ENCODE measurements around the gene CHD6.
A peak's percentile ranks its signal among the peaks of the same experiment; 100 is the strongest.

The CHD6 gene

GRCh38 chr20:41505184-41505583 is 113.0 kb downstream of the CHD6 start:
- Mint-ChIP-seq H3K27me3 (no peaks in the 10 kb centered on the region), H3K4me1 (ENCODE audit: low read depth) (peaks cover 16% of the 10 kb centered on the region), H3K9me3 (no peaks in the 10 kb centered on the region), H3K4me3 (no peak overlapping the region), H3K36me3 (ENCODE audit: low read depth) (peaks cover 46% of the 10 kb centered on the region), H3K27ac (peak overlapping the region; percentile 13)
- no peak for DNase-seq

GRCh38 chr20:41501376-41501775 is 116.8 kb downstream of the CHD6 start:
- no peak overlapping the region for H3K4me3 Mint-ChIP-seq
- H3K27me3 Mint-ChIP-seq, result no peaks in the 10 kb centered on the region
- H3K4me1 Mint-ChIP-seq (ENCODE audit: low read depth), result peaks cover 10% of the 10 kb centered on the region
- no peak overlapping the region for H3K27ac Mint-ChIP-seq
- no peak for DNase-seq
- H3K36me3 Mint-ChIP-seq (ENCODE audit: low read depth), result peaks cover 43% of the 10 kb centered on the region
- H3K9me3 Mint-ChIP-seq, result no peaks in the 10 kb centered on the region

- H3K9me3 Mint-ChIP-seq, result no peaks in the 10 kb centered on the region
- no peak overlapping the region for H3K27ac Mint-ChIP-seq
- H3K4me3 Mint-ChIP-seq, result no peak overlapping the region
- peaks cover 5% of the 10 kb centered on the region for H3K4me1 Mint-ChIP-seq (ENCODE audit: low read depth)
- no peaks in the 10 kb centered on the region for H3K27me3 Mint-ChIP-seq
- H3K36me3 Mint-ChIP-seq (ENCODE audit: low read depth), result peaks cover 39% of the 10 kb centered on the region
- no peak for DNase-seq
These were observed 118.0 kb downstream of the CHD6 start for GRCh38 chr20:41499961-41500725.

- Mint-ChIP-seq H3K36me3 (ENCODE audit: low read depth) (peaks cover 35% of the 10 kb centered on the region), H3K4me1 (ENCODE audit: low read depth) (peaks cover 1% of the 10 kb centered on the region), H3K27ac (no peak overlapping the region), H3K27me3 (no peaks in the 10 kb centered on the region), H3K4me3 (no peak overlapping the region), H3K9me3 (no peaks in the 10 kb centered on the region)
- no peak for DNase-seq
These were observed 119.1 kb downstream of the CHD6 start for GRCh38 chr20:41499064-41499463.

- Mint-ChIP-seq H3K9me3 (no peaks in the 10 kb centered on the region), H3K4me3 (no peak overlapping the region), H3K27me3 (no peaks in the 10 kb centered on the region), H3K36me3 (ENCODE audit: low read depth) (peaks cover 43% of the 10 kb centered on the region), H3K27ac (no peak overlapping the region), H3K4me1 (ENCODE audit: low read depth) (no peaks in the 10 kb centered on the region)
- DNase-seq, result no peak
These were observed 120.8 kb downstream of the CHD6 start for GRCh38 chr20:41497186-41497895.

GRCh38 chr20:41494451-41494850 is 123.7 kb downstream of the CHD6 start:
- Mint-ChIP-seq H3K4me1 (ENCODE audit: low read depth) (no peaks in the 10 kb centered on the region), H3K9me3 (no peaks in the 10 kb centered on the region), H3K27ac (no peak overlapping the region), H3K36me3 (ENCODE audit: low read depth) (peaks cover 63% of the 10 kb centered on the region), H3K4me3 (no peak overlapping the region), H3K27me3 (no peaks in the 10 kb centered on the region)
- no peak for DNase-seq

- H3K4me3 Mint-ChIP-seq, result no peak overlapping the region
- DNase-seq, result no peak
- peaks cover 15% of the 10 kb centered on the region for H3K4me1 Mint-ChIP-seq (ENCODE audit: low read depth)
- H3K27me3 Mint-ChIP-seq, result no peaks in the 10 kb centered on the region
- H3K9me3 Mint-ChIP-seq, result no peaks in the 10 kb centered on the region
- peak overlapping the region; percentile 37 for H3K27ac Mint-ChIP-seq
- H3K36me3 Mint-ChIP-seq (ENCODE audit: low read depth), result peaks cover 73% of the 10 kb centered on the region
These were observed 134.6 kb downstream of the CHD6 start for GRCh38 chr20:41483553-41483930.

- peak overlapping the region; percentile 56 for H3K27ac Mint-ChIP-seq
- H3K9me3 Mint-ChIP-seq, result no peaks in the 10 kb centered on the region
- peaks cover 17% of the 10 kb centered on the region for H3K4me1 Mint-ChIP-seq (ENCODE audit: low read depth)
- peaks cover 73% of the 10 kb centered on the region for H3K36me3 Mint-ChIP-seq (ENCODE audit: low read depth)
- H3K4me3 Mint-ChIP-seq, result no peak overlapping the region
- DNase-seq, result no peak
- H3K27me3 Mint-ChIP-seq, result no peaks in the 10 kb centered on the region
These were observed 135.3 kb downstream of the CHD6 start for GRCh38 chr20:41482647-41483552.

- Mint-ChIP-seq H3K36me3 (ENCODE audit: low read depth) (peaks cover 70% of the 10 kb centered on the region), H3K27ac (peak overlapping the region; percentile 68), H3K9me3 (no peaks in the 10 kb centered on the region), H3K4me3 (no peak overlapping the region), H3K4me1 (ENCODE audit: low read depth) (peaks cover 24% of the 10 kb centered on the region), H3K27me3 (no peaks in the 10 kb centered on the region)
- DNase-seq, result no peak
These were observed 138.0 kb downstream of the CHD6 start for GRCh38 chr20:41480054-41480770.

- peak overlapping the region; percentile 18 for H3K27ac Mint-ChIP-seq
- no peaks in the 10 kb centered on the region for H3K9me3 Mint-ChIP-seq
- no peak for DNase-seq
- peaks cover 66% of the 10 kb centered on the region for H3K36me3 Mint-ChIP-seq (ENCODE audit: low read depth)
- peaks cover 24% of the 10 kb centered on the region for H3K4me1 Mint-ChIP-seq (ENCODE audit: low read depth)
- H3K27me3 Mint-ChIP-seq, result no peaks in the 10 kb centered on the region
- no peak overlapping the region for H3K4me3 Mint-ChIP-seq
These were observed 139.1 kb downstream of the CHD6 start for GRCh38 chr20:41479113-41479512.

- Mint-ChIP-seq H3K27ac (no peak overlapping the region), H3K4me1 (ENCODE audit: low read depth) (peaks cover 24% of the 10 kb centered on the region), H3K9me3 (no peaks in the 10 kb centered on the region), H3K27me3 (no peaks in the 10 kb centered on the region), H3K36me3 (ENCODE audit: low read depth) (peaks cover 62% of the 10 kb centered on the region), H3K4me3 (no peak overlapping the region)
- no peak for DNase-seq
These were observed 140.2 kb downstream of the CHD6 start for GRCh38 chr20:41478026-41478425.

- Mint-ChIP-seq H3K36me3 (ENCODE audit: low read depth) (peaks cover 66% of the 10 kb centered on the region), H3K27ac (no peak overlapping the region), H3K4me1 (ENCODE audit: low read depth) (peaks cover 24% of the 10 kb centered on the region), H3K27me3 (no peaks in the 10 kb centered on the region), H3K9me3 (no peaks in the 10 kb centered on the region), H3K4me3 (no peak overlapping the region)
- DNase-seq, result no peak
These were observed 141.7 kb downstream of the CHD6 start for GRCh38 chr20:41476446-41476845.

GRCh38 chr20:41476013-41476441 is 142.2 kb downstream of the CHD6 start:
- H3K36me3 Mint-ChIP-seq (ENCODE audit: low read depth), result peaks cover 66% of the 10 kb centered on the region
- no peak overlapping the region for H3K4me3 Mint-ChIP-seq
- no peak overlapping the region for H3K27ac Mint-ChIP-seq
- peaks cover 24% of the 10 kb centered on the region for H3K4me1 Mint-ChIP-seq (ENCODE audit: low read depth)
- H3K27me3 Mint-ChIP-seq, result no peaks in the 10 kb centered on the region
- no peaks in the 10 kb centered on the region for H3K9me3 Mint-ChIP-seq
- no peak for DNase-seq

GRCh38 chr20:41475503-41475902 is 142.7 kb downstream of the CHD6 start:
- Mint-ChIP-seq H3K4me1 (ENCODE audit: low read depth) (peaks cover 21% of the 10 kb centered on the region), H3K9me3 (no peaks in the 10 kb centered on the region), H3K27me3 (no peaks in the 10 kb centered on the region), H3K36me3 (ENCODE audit: low read depth) (peaks cover 72% of the 10 kb centered on the region), H3K27ac (no peak overlapping the region), H3K4me3 (no peak overlapping the region)
- DNase-seq, result no peak
